ENCODE data around the gene DLG2.

DNA sequence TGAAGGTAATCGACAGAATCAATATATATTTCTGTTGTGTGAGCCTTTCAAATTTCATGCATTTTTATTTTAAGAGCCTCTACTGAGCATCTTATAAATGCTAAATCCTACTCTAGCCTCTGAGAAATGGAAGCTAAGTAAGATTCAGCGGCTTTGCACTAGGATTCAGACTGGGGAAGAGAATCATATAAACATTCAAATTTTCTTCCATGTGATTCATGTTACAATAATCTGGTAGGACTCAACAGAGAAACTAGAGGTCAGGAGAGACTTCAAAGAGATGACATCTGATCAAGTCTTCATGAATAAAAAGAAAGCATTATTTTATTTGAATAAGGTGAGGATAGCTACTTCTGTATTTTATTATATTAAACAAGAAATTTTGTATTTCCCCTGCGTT lies 538.9 kb downstream of the DLG2 start:
- TF ChIP-seq POLR2AphosphoS5 (IDR thresholded peaks at IDR 0.05; ENCODE audit: low read depth, low read length), result no peak
- TF ChIP-seq POLR2A (IDR thresholded peaks at IDR 0.05; ENCODE audit: low read depth, low read length), result no peak
- TF ChIP-seq SPI1 (IDR thresholded peaks at IDR 0.05; ENCODE audit: low read depth, low read length), result no peak
- no peak for TF ChIP-seq TAF1 (IDR thresholded peaks at IDR 0.05; ENCODE audit: low read depth, low read length)

Data from GM12891 (cell line).